HCT116 (cell line): ENCODE data around the gene GRIN3B. TPM values are rescaled to one million over a fixed set of nuclear protein-coding genes. Genes with fewer than 3 reads are reported as not detected.
A peak's percentile ranks its signal among the peaks of the same experiment; 100 is the strongest.

ENCODE experiments used
- ATAC-seq: fragments of 200-7000 bp; cut with Tn5 transposase; 2 replicates; pipeline ENCODE4 v1.9.1; 2020; ENCODE audit warnings: mild to moderate bottlenecking, moderate library complexity
- BruUV-seq: library from RNA; stranded (reverse); fragments of 400-500 nt; replicated peaks from 2 replicates; lab custom pipeline; 2021; lab: Mats Ljungman, UMichigan
- CTCF ChIA-PET: fragments of 300-600 bp; sonication (Branson Sonifier 250); formaldehyde crosslinking; loops from one replicate; lab custom pipeline; 2021; ENCODE audit warnings: antibody characterized with exemption; lab: Charles Lee
- POLR2A ChIA-PET: fragments of 300-600, 350-600 bp; sonication (Branson Sonifier 250); formaldehyde crosslinking; loops from one replicate; lab custom pipeline; 2021; ENCODE audit warnings: antibody characterized with exemption; lab: Charles Lee
- RAD21 ChIA-PET, 2 experiments: fragments of 300-600 bp; sonication (Branson Sonifier 250); formaldehyde crosslinking; loops; one replicate each; lab custom pipeline; 2023; ENCODE audit warnings: low total read pairs in 2 of 2; ENCODE audit not compliant: uncharacterized antibody in 2 of 2, unreplicated experiment in 2 of 2, low non-redundant PET in 1 of 2; lab: Charles Lee
- DNase-seq: peaks from one replicate; pipeline ENCODE4 v3.0.0-alpha.2; 2010; ENCODE audit warnings: low read depth, low spot score
- H2AFZ ChIP-seq: fragments of 200-600 bp; shearing (Covaris generic), sonication (generic); 2 replicates; pipeline ENCODE4 v1.6.1; 2017; ENCODE audit warnings: low read depth, mixed run types, mixed read lengths, antibody characterized with exemption, low read length; ENCODE audit not compliant: poor library complexity, severe bottlenecking
- H3K27ac ChIP-seq: 2 replicates; pipeline ENCODE4 v1.5.1; 2012; ENCODE audit warnings: low read depth, low read length
- H3K27me3 ChIP-seq: fragments of 200-600 bp; sonication (generic); 2 replicates; pipeline ENCODE4 v1.6.1; 2016; ENCODE audit warnings: mixed run types, low read length, mixed read lengths; ENCODE audit not compliant: insufficient read depth
- H3K36me3 ChIP-seq, 2 experiments: fragments of 200-500 bp in 1 of 2; fragments of 200-600 bp in 1 of 2; sonication (Bioruptor generic) in 1 of 2; sonication (generic) in 1 of 2; 2 replicates each; pipeline versions ENCODE4 v1.5.1 to v1.6.1; 2014 to 2016; ENCODE audit warnings: low read length in 2 of 2, inconsistent platforms in 1 of 2, mixed read lengths in 1 of 2, mixed run types in 1 of 2; ENCODE audit not compliant: insufficient read depth in 2 of 2, control insufficient read depth in 1 of 2
- H3K4me1 ChIP-seq, 2 experiments: fragments of 200-600 bp in 1 of 2; sonication (generic) in 1 of 2; 2 replicates each; pipeline versions ENCODE4 v1.5.1 to v1.6.1; 2012 to 2017; ENCODE audit warnings: low read length in 2 of 2, inconsistent platforms in 1 of 2, mild to moderate bottlenecking in 1 of 2, mixed read lengths in 1 of 2, mixed run types in 1 of 2, moderate library complexity in 1 of 2; ENCODE audit not compliant: insufficient read depth in 2 of 2, control insufficient read depth in 1 of 2
- H3K4me2 ChIP-seq: fragments of 200-600 bp; sonication (generic); 2 replicates; pipeline ENCODE4 v1.6.1; 2017; ENCODE audit warnings: mixed run types, low read length, mixed read lengths
- H3K4me3 ChIP-seq, 2 experiments: fragments of 200-600 bp in 1 of 2; sonication (generic) in 1 of 2; replicated peaks in 1 of 2; 2 replicates each; pipeline ENCODE4 v1.5.1; 2011 to 2016; ENCODE audit warnings: low read length in 2 of 2, control low read depth in 1 of 2, low read depth in 1 of 2, mild to moderate bottlenecking in 1 of 2, mixed read lengths in 1 of 2, mixed run types in 1 of 2
- H3K79me2 ChIP-seq: fragments of 200-600 bp; sonication (generic); 2 replicates; pipeline ENCODE4 v1.6.1; 2017; ENCODE audit warnings: mild to moderate bottlenecking, mixed run types, low read length, moderate library complexity, mixed read lengths; ENCODE audit not compliant: insufficient read depth
- H3K9ac ChIP-seq: fragments of 200-600 bp; sonication (generic); 2 replicates; pipeline ENCODE4 v1.6.1; 2016; ENCODE audit warnings: low read length, mixed read lengths
- H3K9me2 ChIP-seq: fragments of 200-600 bp; sonication (generic), shearing (Covaris generic); 2 replicates; pipeline ENCODE4 v1.6.1; 2017; ENCODE audit warnings: mixed run types, mild to moderate bottlenecking, moderate library complexity; ENCODE audit not compliant: insufficient read depth
- H3K9me3 ChIP-seq, 2 experiments: fragments of 200-500 bp in 1 of 2; fragments of 200-600 bp in 1 of 2; sonication (Bioruptor generic) in 1 of 2; sonication (generic) in 1 of 2; 2 replicates each; pipeline ENCODE4 v1.6.1; 2014 to 2017; ENCODE audit warnings: low read length in 2 of 2, mixed read lengths in 2 of 2, inconsistent platforms in 1 of 2, low read depth in 1 of 2, mild to moderate bottlenecking in 1 of 2, mixed run types in 1 of 2, moderate library complexity in 1 of 2; ENCODE audit not compliant: control insufficient read depth in 1 of 2, insufficient read depth in 1 of 2
- H4K20me1 ChIP-seq: fragments of 200-600 bp; sonication (generic), shearing (Covaris generic); 2 replicates; pipeline ENCODE4 v1.6.1; 2017; ENCODE audit warnings: mixed run types, mild to moderate bottlenecking, moderate library complexity; ENCODE audit not compliant: insufficient read depth
- CEBPB ChIP-seq: IDR thresholded peaks from 2 replicates; pipeline ENCODE4 v1.6.1; 2012; ENCODE audit warnings: low read depth
- MAX ChIP-seq: IDR thresholded peaks from 2 replicates; pipeline ENCODE4 v1.6.1; 2012
- SRF ChIP-seq: IDR thresholded peaks from 2 replicates; pipeline ENCODE4 v1.6.1; 2012; ENCODE audit warnings: low read depth
- YY1 ChIP-seq: IDR thresholded peaks from 2 replicates; pipeline ENCODE4 v1.6.1; 2011; ENCODE audit warnings: low read length, low read depth, moderate library complexity, mild to moderate bottlenecking; ENCODE audit not compliant: insufficient replicate concordance; ENCODE audit errors: extremely low read depth
- ZFX ChIP-seq: fragments of 450-650 bp; IDR thresholded peaks from 2 replicates; pipeline ENCODE4 v1.6.1; 2017
- intact Hi-C: fragments of 100-400 bp; cut with micrococcal nuclease; formaldehyde crosslinking; loops from 2 replicates; pipeline ENCODE4 v1.10.0; 2022
- total RNA-seq: library from RNA; stranded (reverse); gene quantifications from one replicate; pipeline ENCODE4 v1.2.1, GENCODE V29; 2021; ENCODE audit not compliant: unreplicated experiment
- TF ChIP-seq, protein P1 (sequence below): IDR thresholded peaks from 2 replicates; pipeline ENCODE4 v1.6.1; 2011; ENCODE audit warnings: mild to moderate bottlenecking, low read length, moderate library complexity; ENCODE audit not compliant: insufficient replicate concordance; ENCODE audit errors: extremely low read depth
- TF ChIP-seq, protein P2 (sequence below): IDR thresholded peaks from 2 replicates; pipeline ENCODE4 v1.6.1; 2012

The GRIN3B gene
- total RNA-seq, 1 experiment from 2014 or later = 0.69 TPM

- TF ChIP-seq MAX (no peak), YY1 (no peak), CEBPB (no peak)
These were observed 10.1 kb upstream of the GRIN3B start (continued) for GRCh38 chr19:990119-990571.

DNA sequence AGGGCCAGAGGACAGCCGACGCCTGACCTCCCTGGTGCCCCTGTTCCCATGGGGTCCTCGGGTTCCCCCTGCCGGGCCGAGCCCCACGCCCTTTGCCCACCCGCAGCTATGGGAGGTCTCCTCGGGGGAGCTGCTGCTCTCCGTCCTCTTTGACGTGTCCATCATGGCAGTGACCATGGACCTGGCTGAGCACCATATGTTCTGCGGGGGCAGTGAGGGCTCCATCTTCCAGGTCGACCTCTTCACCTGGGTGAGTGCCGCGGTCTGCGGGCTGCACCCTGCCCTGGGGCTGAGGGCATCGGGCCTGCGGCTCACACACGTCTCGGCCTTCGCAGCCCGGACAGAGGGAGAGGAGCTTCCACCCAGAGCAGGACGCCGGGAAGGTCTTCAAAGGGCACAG lies 9.5 kb upstream of the GRIN3B start:
- H3K27ac ChIP-seq = peak overlapping the region; percentile 50; the same call in 1 of the 2 replicates
- peaks cover 16% of the 10 kb centered on the region; the same call in 1 of the 2 replicates for H3K79me2 ChIP-seq
- BruUV-seq = no TSS peak
- peaks cover 13 to 68% of the 10 kb centered on the region in 2 experiments for H3K36me3 ChIP-seq
- no peak overlapping the region for H3K4me2 ChIP-seq
- ChIA-PET CTCF (no interaction called here), POLR2A (no interaction called here), RAD21 (interaction anchor here in 1 of 2 experiments (0.6 kb wide), 1 partner anchor 34 kb away, joined by 5 read pairs; no protein-coding TSS in a partner anchor)
- intact Hi-C loops = no loop called here
- no peaks in the 10 kb centered on the region for H3K9me2 ChIP-seq
- TF ChIP-seq, protein P1, sequence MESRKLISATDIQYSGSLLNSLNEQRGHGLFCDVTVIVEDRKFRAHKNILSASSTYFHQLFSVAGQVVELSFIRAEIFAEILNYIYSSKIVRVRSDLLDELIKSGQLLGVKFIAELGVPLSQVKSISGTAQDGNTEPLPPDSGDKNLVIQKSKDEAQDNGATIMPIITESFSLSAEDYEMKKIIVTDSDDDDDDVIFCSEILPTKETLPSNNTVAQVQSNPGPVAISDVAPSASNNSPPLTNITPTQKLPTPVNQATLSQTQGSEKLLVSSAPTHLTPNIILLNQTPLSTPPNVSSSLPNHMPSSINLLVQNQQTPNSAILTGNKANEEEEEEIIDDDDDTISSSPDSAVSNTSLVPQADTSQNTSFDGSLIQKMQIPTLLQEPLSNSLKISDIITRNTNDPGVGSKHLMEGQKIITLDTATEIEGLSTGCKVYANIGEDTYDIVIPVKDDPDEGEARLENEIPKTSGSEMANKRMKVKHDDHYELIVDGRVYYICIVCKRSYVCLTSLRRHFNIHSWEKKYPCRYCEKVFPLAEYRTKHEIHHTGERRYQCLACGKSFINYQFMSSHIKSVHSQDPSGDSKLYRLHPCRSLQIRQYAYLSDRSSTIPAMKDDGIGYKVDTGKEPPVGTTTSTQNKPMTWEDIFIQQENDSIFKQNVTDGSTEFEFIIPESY = no peak
- TF ChIP-seq, protein P2, sequence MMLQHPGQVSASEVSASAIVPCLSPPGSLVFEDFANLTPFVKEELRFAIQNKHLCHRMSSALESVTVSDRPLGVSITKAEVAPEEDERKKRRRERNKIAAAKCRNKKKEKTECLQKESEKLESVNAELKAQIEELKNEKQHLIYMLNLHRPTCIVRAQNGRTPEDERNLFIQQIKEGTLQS = no peak
- TF ChIP-seq ZFX = no peak
- no peak for TF ChIP-seq SRF
- ATAC-seq (no peak), DNase-seq (no peak)
- H3K4me3 ChIP-seq = no peak overlapping the region
- peaks cover 0 to 18% of the 10 kb centered on the region in 2 experiments; a peak in 3 of 4 replicates for H3K4me1 ChIP-seq
- H3K27me3 ChIP-seq = no peaks in the 10 kb centered on the region
- no peak overlapping the region for H2AFZ ChIP-seq
- no peaks in the 10 kb centered on the region for H3K9me3 ChIP-seq
- peaks cover 6% of the 10 kb centered on the region; the same call in 1 of the 2 replicates for H4K20me1 ChIP-seq
- no peak overlapping the region for H3K9ac ChIP-seq
